Measurements from ENCODE around the gene PCED1B. TPM values are rescaled to one million over a fixed set of nuclear protein-coding genes. Genes with fewer than 3 reads are reported as not detected.
"Not testable (repeated sequence)": the region's sequence is repeated elsewhere in the genome, so short reads cannot be mapped to it uniquely, and the experiment has no call there.

The PCED1B gene
- total and polyA plus RNA-seq, 3 donors from 2014 or later, result 30.0 to 56.1 (median 47.2) TPM

GRCh38 chr12:47110718-47111391, 31.4 kb downstream of the PCED1B start:
- Histone ChIP-seq H3K27me3 (no peaks in the 10 kb centered on the region), H3K4me1 (no peaks in the 10 kb centered on the region), H3K4me3 (no peak overlapping the region), H3K9me3 (no peaks in the 10 kb centered on the region), H3K36me3 (ENCODE audit: low read depth, missing control alignments) (no peaks in the 10 kb centered on the region), H3K27ac (no peak overlapping the region)
- 83 to 95% methylated on average over 2 of the region's 2 CpGs for WGBS, 2 donors
- TF ChIP-seq CTCF (IDR thresholded peaks at IDR 0.05) (no peak), POLR2A (IDR thresholded peaks at IDR 0.05) (no peak)
- intact Hi-C loops (cut with DNase I; ENCODE audit: low total_unique reads), result no loop called here
- DNase-seq, result no peak

GRCh38 chr12:47111392-47111778, 32.0 kb downstream of the PCED1B start:
- Histone ChIP-seq H3K9me3 (no peaks in the 10 kb centered on the region), H3K27ac (no peak overlapping the region), H3K4me3 (no peak overlapping the region), H3K4me1 (no peaks in the 10 kb centered on the region), H3K27me3 (no peaks in the 10 kb centered on the region), H3K36me3 (ENCODE audit: low read depth, missing control alignments) (no peaks in the 10 kb centered on the region)
- DNase-seq, result no peak
- TF ChIP-seq POLR2A (IDR thresholded peaks at IDR 0.05) (no peak), CTCF (IDR thresholded peaks at IDR 0.05) (no peak)
- WGBS, 2 donors, result 90 to 96% methylated on average over 2 of the region's 2 CpGs
- intact Hi-C loops (cut with DNase I; ENCODE audit: low total_unique reads), result no loop called here

GRCh38 chr12:47111854-47112253, 32.4 kb downstream of the PCED1B start:
- no peaks in the 10 kb centered on the region for H3K4me1 ChIP-seq
- DNase-seq, result no peak
- no peak overlapping the region for H3K4me3 ChIP-seq
- no peaks in the 10 kb centered on the region for H3K9me3 ChIP-seq
- H3K27ac ChIP-seq, result no peak overlapping the region
- intact Hi-C loops (cut with DNase I; ENCODE audit: low total_unique reads), result no loop called here
- TF ChIP-seq CTCF (IDR thresholded peaks at IDR 0.05) (no peak), POLR2A (IDR thresholded peaks at IDR 0.05) (no peak)
- no peaks in the 10 kb centered on the region for H3K27me3 ChIP-seq
- no peaks in the 10 kb centered on the region for H3K36me3 ChIP-seq (ENCODE audit: low read depth, missing control alignments)
- 85 to 96% methylated on average over 6 of the region's 6 CpGs for WGBS, 2 donors

GRCh38 chr12:47112679-47113078, 33.3 kb downstream of the PCED1B start:
- H3K9me3 ChIP-seq, result no peaks in the 10 kb centered on the region
- intact Hi-C loops (cut with DNase I; ENCODE audit: low total_unique reads), result no loop called here
- no peaks in the 10 kb centered on the region for H3K27me3 ChIP-seq
- no peaks in the 10 kb centered on the region for H3K36me3 ChIP-seq (ENCODE audit: low read depth, missing control alignments)
- 83 to 91% methylated on average over 2 of the region's 2 CpGs for WGBS, 2 donors
- no peak overlapping the region for H3K4me3 ChIP-seq
- no peak overlapping the region for H3K27ac ChIP-seq
- no peak for TF ChIP-seq POLR2A (IDR thresholded peaks at IDR 0.05)
- no peak for TF ChIP-seq CTCF (IDR thresholded peaks at IDR 0.05)
- DNase-seq, result no peak
- H3K4me1 ChIP-seq, result no peaks in the 10 kb centered on the region

GRCh38 chr12:47114481-47114892, 35.1 kb downstream of the PCED1B start:
- no peaks in the 10 kb centered on the region for H3K27me3 ChIP-seq
- intact Hi-C loops (cut with DNase I; ENCODE audit: low total_unique reads), result no loop called here
- DNase-seq, result no peak
- no peaks in the 10 kb centered on the region for H3K4me1 ChIP-seq
- H3K4me3 ChIP-seq, result no peak overlapping the region
- H3K36me3 ChIP-seq (ENCODE audit: low read depth, missing control alignments), result no peaks in the 10 kb centered on the region
- no peak overlapping the region for H3K27ac ChIP-seq
- 59 to 69% methylated on average over 5 of the region's 5 CpGs for WGBS, 2 donors
- no peaks in the 10 kb centered on the region for H3K9me3 ChIP-seq
- TF ChIP-seq CTCF (IDR thresholded peaks at IDR 0.05), result no peak

- intact Hi-C loops (cut with DNase I; ENCODE audit: low total_unique reads); H3K27me3 ChIP-seq: not testable (repeated sequence)
- WGBS, 2 donors, result 72 to 94% methylated on average over 2 of the region's 3 CpGs
These were observed 37.9 kb downstream of the PCED1B start for GRCh38 chr12:47117305-47117704.

More at GRCh38 chr12:47117305-47117704, 37.9 kb downstream of the PCED1B start:
- H3K36me3 ChIP-seq (ENCODE audit: low read depth, missing control alignments); H3K4me1 ChIP-seq; H3K4me3 ChIP-seq; H3K27ac ChIP-seq; DNase-seq; H3K9me3 ChIP-seq: not testable (repeated sequence)

Data from testis (tissue), 3 donors.